Activated naive CD4-positive, alpha-beta T cell (primary cell): Measurements from ENCODE around the gene KBTBD12.

Experiments
- DNase-seq, 4 experiments: peaks; one replicate each; lab custom pipeline; 2025; lab: John Stamatoyannopoulos, UW

Gene KBTBD12

DNA sequence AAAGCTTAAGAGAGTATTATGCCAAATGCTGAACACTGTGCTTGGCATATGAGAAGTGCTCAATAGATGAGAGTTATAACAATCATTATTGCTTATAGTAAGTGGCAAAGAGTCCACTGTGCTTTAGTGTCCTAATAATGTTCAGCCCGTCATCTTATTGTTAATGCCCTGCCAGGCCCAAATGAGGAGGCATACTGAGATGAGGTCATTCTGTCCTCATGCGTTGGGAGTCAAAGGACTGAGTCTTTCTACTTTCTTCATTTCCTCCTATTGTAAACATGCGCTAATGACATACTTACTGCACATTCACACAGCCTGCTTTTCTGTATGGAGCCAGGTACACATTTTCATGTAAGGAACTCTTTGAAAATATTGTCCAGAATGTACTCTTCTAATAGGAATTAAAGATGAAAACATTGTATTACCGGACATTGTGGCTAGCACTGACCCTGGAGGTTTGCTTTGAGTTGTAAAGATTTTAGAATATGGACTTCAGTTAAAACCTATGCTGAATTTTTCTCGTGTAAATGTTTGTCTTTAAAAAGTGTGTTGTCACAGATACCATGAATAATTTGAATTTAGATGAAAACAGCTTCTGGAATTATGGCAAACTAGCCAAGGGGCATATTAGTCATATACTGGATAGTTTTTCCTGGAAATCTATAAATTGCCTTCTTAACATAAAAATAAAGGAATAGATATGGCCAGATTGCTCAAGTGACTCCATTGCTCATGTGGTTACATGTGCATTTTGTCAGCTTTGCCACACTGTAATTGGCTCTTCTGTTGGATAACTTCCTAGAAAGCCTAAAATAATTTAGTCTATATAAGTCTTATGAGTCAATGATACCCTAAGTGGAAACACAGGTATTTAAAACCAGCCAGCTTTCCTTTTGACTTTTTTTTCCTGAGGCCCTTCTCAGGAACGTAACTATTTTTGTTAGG lies 38.3 kb downstream of the KBTBD12 start:
- no peak for DNase-seq

DNA sequence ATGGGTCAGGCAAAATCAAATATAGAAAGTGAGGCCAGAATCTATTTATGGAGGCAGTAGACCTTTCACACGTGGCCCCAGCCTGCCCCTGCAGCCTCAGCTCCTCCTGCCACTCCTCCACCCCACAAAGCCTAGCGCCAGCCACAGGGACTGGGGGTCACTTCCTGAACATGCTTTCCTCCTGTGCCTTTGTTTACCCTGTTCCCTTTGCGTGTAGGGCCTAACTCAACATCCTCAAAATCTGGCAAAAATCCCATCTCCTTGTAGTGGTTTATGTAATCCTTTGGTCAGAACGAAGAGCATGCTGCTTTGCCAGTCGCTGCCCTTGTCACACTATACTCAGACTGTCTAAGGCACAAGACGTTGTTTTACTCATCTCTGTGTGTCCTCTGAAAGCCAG lies 39.6 kb downstream of the KBTBD12 start:
- DNase-seq: no peak

DNA sequence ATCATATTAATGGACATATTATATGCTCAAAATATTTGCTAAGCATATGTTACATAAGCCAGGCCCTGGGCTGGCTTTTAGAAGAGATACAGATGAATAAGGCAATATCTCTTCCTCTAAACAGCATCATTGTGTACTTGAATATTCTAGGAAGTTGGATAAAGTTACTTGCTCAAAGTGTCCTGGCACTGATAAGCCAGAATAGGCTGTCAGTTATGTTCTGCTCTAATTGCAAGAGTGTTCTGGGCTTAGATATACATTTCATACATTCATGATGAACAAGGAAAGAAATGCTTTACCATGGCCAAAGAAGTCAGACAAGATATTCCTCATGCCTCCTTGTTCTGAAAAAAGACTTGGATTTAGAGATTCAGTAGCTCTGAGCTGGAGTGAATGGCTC lies 40.7 kb downstream of the KBTBD12 start:
- DNase-seq: no peak

DNA sequence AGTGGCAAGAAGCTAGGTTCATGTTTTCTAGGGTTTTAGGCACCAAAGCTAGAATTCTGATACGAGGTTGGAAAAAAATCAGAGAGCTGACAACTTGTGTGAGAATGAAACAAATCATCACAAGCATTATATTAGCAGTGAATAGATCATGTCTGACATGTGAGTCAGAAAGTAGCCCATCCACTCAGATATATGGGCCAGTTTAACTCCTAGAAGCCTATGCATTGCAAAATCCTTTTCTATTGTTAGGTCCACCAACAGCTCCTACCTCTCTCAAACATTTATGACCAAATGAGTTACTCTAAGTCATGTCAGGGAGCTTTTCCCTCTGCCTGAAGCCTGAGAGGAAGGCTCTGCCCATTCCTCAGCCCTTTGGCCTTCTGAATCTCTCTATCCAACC lies 44.0 kb downstream of the KBTBD12 start:
- no peak for DNase-seq

DNA sequence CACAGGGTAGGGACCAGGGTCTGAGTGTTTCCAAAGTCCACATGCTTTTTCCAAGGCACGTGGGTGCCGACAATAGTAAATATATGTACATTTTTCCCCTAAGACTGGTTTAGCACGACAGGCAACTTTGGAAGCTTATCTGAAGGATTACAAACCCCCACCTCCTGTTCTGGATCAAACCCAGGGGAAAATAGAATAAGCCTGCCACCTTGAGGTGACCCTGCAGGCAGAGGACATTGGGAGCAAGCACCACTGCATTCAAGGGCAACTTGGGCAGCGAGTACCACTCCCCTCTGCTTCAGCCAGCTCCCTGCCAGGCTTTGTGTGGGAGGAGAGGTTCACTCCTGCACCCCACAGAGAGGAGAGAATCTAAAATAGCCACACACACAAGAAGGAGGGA lies 44.8 kb downstream of the KBTBD12 start:
- DNase-seq: no peak

DNA sequence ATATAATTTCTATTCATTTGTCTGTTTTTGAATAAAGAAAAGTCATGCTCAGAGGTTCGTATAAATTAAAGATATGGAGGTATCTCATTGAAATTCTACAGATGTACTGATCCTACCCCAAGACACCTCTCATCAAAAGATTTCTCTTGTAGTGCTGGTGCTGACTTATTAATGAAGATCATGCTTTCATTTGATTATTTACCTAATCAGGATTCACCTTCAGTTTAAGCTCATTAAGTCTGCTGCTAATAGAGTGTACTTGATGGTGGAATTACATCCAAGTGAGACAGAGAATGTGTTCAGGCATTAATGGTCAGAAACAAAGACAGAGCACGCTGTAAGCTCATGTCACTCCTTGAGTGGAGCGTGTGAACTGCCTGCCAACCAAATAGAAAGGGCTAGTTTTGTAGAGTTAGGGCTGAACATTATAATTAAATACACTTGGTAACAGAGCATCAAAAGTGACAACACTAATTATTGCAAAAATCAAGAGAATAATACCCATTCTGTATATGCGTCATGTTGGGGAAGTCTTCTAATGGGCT lies 45.5 kb downstream of the KBTBD12 start:
- DNase-seq: no peak

DNA sequence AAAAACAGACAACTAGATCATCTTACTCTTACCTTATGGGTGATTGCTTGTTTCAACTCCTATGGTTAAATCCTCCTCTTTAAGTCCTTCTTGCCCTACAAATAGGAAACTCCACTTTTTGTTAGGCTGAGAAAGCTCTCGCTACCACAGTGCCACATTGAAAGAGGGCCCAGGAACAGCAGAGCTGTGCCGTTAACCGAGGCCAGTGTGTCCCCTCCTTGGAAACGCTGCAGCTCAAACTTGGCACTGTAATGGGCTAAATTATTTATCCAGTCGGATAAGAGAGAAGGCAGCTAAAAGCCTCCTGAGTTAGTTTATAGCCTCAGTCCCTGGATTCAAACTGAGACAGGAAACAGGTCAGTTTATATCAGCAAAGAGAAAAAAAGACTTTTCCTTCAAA lies 46.1 kb downstream of the KBTBD12 start:
- DNase-seq: no peak

DNA sequence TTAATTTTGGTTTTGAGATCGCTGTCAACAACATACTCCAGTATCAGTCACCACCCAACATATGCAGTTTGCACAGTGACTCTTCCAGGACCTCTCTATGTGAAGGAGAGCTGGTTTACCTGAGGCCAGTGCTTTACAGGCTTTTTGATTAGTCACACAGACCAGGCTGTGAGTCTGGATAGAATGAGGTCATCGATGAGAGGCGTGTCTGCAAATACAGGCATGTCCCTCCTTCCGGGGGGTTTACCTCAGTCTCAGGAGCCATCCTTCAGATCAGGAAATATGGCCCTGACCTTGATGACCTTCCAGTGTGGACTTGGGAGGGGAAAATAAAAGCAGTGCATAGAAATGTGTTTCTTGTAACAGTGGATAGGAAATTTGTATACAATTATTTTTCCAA lies 46.9 kb downstream of the KBTBD12 start:
- DNase-seq: no peak

DNA sequence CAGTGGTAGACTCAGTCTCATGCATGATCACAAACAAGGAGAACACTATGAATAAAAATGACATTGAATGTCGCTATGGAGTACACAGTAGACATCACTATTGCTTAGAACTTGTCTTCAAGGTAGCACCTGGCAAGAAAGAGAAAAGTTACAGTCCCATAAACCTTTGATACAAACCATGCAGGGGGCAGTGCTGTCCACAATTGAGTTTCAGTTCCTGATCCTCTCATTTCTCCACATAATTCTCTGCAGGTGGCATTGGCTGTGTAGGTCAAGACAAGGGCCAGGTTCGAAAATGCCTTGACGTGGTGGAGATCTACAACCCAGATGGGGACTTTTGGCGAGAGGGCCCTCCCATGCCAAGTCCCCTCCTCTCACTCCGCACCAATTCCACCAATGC lies 47.9 kb downstream of the KBTBD12 start:
- no peak for DNase-seq

DNA sequence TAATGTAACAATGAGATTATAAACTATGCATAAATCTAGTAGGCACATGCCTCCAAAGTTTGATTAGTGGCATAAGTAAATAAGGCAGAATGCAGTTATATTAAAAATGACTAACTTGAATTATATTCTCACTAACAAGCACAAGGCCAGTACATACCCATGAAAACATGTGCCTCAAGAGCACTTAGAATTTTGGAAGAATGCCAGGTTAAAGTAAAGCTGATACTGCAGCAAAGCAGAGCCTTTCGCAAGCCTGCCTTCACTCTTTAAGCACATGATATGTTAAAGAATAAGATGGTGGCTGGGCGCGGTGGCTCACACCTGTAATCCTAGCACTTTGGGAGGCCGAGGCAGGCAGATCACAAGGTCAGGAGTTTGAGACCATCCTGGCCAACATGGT lies 49.0 kb downstream of the KBTBD12 start:
- DNase-seq: no peak

DNA sequence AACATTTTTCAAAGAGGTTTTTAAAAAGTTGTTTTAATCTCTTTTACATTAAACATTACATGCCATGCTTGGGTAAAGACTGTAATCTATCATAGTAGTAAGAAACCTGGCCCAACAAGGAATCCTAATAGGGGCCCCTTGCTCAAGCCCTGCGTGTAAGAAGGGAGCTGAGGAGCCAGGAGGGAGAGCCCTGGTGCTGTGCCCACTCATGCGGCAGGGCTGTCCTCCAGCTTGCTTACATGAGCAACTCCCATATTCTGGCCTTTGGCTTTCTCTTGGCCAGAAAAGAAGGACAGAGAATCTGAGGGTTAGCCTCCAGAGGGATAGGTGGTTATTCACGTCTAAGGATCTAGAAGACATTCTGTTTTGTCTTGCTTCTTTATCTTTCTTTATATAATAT lies 49.8 kb downstream of the KBTBD12 start:
- DNase-seq: no peak

DNA sequence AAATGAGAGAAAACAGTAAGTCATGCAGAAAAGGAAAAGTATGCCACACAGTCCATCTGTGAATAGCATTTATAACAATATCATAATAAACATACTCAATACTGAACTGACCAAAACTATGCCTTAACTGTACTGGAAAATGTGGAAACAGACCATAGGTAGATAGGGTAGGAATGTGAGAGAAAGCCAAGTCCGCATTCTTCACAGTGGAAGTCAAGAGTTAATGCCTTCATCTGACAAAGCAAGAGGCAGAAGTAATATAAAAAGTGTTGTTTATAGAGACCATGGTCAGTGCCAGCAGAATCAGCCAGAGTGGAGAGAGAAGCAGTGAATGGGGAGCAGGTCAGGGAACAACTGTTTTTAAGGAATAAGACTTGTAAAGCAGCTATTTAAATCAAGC lies 52.3 kb downstream of the KBTBD12 start:
- no peak for DNase-seq

DNA sequence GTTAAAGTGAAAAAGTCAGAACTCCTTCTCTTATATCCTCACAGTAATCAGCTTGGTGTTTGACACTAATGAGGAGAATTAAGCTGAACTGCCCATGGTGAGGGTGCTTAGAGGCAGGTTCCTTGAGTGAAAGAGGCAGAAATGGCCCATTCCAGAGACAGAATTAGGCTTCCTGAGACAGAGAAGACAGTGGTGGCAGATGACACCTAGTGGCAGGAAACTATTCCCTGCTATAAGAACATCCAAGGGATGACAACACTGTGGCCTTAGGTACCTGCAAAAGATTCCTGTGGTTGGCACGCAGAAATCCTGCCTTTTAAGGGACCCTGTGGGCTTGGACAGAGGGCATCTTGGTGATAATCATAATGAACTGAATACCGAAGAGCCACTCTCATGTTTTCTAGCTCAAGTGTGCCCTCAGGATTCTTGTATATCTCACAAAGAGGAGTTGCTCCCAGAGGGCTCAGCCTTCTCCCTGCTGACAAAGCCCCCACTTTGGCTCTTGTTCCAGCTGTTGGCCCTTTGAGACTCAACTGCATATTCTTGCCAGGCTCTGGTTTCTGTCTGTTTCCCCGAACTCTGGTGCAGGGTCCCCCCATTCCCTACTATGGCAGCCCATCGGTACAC lies 56.0 kb downstream of the KBTBD12 start:
- no peak for DNase-seq

DNA sequence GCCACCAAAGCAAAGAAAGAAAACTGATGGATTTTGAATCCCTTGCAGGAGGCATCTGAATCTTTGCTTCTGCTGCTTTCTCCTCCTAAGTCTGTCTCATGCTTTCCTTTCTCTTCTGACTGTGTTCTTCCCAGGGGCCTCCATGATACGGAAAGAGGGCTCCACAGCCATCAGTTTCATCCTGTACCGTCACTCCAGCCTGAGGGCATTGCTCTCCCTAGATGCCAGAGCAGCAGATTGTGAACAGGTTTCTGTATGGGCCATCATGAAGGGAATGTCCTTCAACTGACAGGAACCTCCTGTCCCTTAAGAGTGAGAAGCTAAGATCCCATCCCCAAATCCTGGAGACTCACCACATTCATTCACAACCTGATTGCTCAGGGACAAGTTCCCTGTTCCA lies 59.2 kb downstream of the KBTBD12 start:
- no peak for DNase-seq

DNA sequence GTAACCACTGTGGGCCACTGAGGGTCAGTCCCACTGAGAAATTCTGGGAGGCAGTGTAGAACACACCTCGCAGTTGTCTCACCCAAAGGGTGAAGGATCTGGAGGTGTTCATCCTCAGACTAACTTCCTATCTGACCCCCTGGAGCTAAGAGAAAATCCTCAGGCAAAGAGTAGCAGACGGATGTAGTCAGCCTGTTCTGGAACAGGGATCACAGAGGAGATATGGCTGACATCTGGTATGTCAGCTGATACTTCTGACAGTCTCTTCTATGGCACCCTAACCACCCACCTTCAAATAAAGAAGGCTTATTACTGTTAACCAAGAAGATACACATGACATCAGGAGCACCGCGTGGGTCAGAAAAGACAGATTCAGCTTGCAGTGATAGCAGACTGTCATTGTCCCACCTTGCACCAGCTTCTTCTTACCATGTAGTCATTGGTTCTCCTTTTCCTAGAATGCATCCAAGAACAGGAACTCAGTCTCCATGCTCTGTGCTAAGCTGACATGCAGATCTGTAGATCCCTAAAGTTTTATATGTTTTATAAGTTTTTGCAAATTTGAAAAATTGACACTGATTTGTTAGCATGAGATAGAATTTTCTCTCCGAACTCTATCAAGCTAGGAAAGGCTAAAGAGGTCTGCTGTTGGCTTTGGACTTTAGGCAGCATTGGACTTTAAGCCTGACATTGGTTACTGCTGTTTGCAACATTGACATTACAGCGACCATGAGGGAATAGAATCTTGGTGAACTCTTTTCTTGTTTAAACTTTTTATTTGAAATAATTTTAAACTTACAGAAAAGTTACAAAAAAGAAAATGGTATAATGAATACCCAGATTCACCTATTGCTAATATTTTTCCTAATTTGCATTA lies 60.4 kb downstream of the KBTBD12 start:
- no peak for DNase-seq

DNA sequence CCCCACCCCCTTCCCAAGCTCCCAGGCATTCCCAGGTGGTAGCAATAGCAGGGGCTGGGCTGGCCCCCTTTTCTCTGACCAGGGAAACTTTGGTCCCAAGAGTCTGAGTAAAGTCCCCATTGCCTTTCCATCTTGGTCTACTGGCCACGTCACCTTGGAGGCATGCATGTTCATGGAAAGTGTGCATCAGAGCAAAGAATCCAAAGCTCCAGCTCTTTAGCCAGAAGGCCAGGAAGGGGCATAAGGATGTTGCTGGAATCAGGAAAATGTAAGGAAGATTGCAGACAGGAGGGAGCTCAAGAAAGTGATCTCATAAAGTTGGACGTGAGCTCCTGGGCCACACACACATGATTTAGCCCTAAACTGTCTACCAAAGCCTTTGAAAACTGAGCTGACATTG lies 63.6 kb downstream of the KBTBD12 start:
- DNase-seq: no peak

DNA sequence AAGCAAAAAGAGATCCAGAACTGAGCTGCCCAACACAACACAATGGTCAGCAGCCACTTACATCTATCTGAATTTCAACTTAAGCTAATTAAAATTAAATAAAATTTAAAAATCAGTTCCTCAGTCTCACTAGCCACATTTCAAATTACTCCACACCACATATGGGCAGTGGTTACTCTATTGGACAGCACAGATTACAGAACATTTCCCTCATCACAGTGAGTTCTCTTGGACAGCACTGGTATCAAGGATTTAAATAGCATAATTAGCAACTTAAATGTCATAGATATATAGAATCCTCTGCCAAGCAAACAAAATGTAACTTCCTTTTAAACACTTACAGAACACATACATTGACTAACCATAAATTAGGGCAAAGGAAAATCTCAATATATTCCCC lies 64.4 kb downstream of the KBTBD12 start:
- no peak for DNase-seq

DNA sequence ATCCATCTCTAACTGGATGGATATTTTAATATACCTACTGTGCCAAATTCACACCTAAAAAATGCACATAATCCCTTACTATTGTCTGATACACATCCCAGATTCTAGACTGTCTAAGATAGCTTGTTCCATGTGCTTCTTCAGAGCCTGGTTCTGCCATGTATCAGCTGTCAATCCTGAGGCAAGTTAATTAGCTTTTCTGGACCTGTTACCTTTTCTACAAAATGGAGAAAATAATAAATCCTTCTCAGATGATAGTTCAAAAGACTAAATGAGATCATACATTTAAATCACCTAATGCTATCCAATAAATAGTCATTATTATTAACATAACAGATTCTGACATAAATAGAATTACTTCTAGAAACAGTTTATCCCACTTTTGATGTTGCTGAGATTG lies 66.1 kb downstream of the KBTBD12 start:
- DNase-seq: no peak

DNA sequence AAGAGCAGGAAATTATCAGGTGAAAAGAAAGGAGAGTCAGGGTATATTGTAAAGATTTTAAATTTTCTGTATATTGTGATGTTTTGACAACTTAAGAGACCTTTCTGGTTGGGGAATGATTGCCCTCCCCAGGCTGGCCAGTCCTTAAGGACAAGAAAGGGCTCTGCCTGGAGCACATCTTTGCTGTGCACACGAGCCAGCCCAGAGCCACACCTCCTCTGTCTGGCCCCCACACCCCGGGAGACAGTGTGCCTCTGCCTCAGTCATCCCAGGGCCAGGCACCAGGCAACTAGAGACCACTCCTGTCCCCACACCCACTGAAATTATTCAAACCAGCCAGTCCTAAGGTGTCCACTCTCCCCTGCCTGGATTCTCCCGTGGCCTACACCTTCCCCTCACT lies 67.1 kb downstream of the KBTBD12 start:
- no peak for DNase-seq

DNA sequence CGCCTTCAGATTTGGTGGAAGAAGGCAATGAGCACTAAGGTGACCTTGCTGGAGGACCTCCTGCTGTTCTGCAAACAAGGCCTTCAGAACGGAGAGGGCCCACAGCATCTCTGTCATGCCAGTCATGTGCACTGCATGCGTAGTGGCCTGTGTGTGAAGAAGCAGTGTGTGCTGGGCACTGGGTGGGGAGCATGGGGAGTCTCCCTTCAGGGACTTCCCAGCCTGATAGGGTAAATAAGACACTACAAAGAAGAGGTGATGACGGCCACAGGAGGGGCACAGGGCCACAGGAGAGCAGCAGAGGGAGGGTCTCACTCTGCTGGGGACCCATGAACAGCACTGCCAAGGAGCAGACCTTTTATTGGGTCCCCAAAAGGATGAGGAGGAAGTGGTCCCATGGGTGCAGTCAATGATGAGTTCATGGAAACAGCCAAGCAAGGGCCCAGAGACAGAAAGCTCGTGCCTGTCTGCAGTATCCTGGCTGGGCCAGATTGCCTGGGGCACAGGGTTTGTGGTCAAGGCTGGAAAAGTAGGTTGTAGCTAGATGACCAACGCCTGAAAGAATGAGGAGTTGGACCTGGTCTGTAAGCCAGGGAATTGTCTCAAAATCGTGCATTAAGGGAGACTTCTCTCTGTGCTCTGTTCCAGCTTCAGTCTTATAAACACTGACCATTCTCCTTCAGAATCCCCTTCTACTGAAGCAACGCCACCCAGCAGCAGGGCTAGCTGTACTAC lies 69.4 kb downstream of the KBTBD12 start:
- DNase-seq: no peak

DNA sequence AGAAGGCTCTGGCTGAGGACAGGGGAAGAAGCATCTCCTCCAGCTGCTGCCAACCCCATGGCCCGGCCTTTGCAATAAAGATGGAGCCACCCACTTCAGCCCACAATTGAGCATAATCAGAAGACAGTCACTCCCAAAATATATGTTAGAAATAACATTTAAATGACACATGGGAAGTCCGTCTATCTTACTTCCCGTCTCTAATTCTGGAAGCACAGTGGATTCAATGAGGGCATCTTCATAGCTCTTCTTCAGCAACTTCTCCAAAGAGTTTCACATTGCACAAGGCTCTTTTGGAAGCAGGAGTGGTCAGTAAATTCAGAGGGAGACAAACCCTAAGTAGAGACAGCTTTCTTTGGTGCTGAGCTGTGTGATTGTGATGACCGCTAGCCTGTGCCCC lies 70.2 kb downstream of the KBTBD12 start:
- no peak for DNase-seq
